ENCODE data around the gene TMPRSS9. TPM values are rescaled to one million over a fixed set of nuclear protein-coding genes. Genes with fewer than 3 reads are reported as not detected.

TMPRSS9 gene
- total RNA-seq, 3 donors from 2014 or later, result 0.17 to 0.41 TPM; not detected in 1

GRCh38 chr19:2358548-2359173 lies 1.4 kb upstream of the TMPRSS9 start:
- TF ChIP-seq CTCF (IDR thresholded peaks at IDR 0.05), result no peak
- Histone ChIP-seq H3K9me3 (no peaks in the 10 kb centered on the region), H3K4me3 (no peak overlapping the region), H3K4me1 (ENCODE audit: low read depth) (peaks cover 3% of the 10 kb centered on the region), H3K36me3 (ENCODE audit: low read depth) (no peaks in the 10 kb centered on the region)
- peak in 2 of 3 donors; percentile 43 to 52 for DNase-seq
- intact Hi-C loops (cut with DNase I, micrococcal nuclease), result no loop called here
- ATAC-seq, result peak; percentile 53

DNA sequence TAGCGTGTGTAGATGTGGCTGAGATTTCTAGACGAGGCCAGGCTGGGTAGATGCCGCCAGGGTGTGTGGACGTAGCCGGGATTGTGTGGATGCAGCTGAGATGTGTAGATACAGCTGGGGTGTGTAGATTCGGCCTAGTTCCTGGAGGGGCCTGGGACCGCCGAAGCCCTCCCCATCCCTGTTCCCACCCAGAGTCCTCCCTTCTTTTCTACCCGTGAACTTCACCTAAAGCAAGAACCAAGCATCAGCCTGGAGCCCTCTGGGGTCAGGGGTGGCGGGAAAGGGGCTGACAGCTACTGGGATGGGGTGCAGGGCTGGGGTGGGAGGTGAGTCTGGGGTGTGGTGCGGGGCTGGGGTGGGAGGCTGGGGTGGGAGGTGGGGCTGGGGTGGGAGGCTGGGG lies 768 bp downstream of the TMPRSS9 start:
- no peak for TF ChIP-seq CTCF (IDR thresholded peaks at IDR 0.05)
- Histone ChIP-seq H3K4me1 (ENCODE audit: low read depth) (peaks cover 3% of the 10 kb centered on the region), H3K9me3 (no peaks in the 10 kb centered on the region), H3K4me3 (no peak overlapping the region), H3K36me3 (ENCODE audit: low read depth) (no peaks in the 10 kb centered on the region)
- DNase-seq, result no peak
- intact Hi-C loops (cut with DNase I, micrococcal nuclease), result no loop called here
- peak; percentile 30 for ATAC-seq

DNA sequence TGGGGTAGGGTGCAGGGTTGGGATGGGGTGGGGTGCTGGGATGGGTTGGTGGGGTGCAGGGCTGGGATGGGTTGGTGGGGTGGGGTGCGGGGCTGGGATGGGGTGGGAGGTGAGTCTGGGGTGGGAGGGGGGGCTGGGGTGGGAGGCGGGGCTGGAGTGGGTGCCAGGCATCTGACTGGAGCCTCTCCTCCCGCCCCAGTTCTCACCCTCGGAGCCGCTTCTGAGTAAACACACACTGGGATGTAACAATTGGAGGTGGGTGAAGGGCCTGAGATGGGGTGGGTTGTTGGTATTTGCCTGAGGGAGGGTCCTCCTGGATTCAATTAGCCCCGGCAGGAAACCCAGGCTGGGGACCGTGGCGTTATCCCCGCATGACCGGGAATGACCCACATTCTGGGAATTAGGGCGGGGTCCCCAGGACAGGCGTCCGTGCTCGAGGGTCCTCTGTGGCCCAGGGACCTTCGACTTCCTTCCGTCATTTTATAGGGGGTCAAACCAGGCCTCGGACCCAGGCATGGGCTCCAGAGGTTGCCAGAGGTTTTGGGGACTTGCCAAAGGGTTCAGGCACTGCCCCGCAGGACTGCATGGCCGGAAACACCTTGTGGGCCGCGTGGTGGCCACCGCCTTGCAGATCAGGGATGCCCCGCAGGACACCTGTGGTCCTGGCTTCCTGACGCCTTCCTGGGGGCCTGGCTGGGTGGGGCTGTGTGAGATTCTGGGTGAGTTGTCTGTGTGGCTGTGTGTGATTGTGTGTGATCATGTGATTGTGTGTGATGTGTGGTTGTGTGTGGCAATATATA lies 1.4 kb downstream of the TMPRSS9 start:
- DNase-seq, result no peak
- Histone ChIP-seq H3K36me3 (ENCODE audit: low read depth) (no peaks in the 10 kb centered on the region), H3K4me1 (ENCODE audit: low read depth) (peaks cover 3% of the 10 kb centered on the region), H3K9me3 (no peaks in the 10 kb centered on the region), H3K4me3 (no peak overlapping the region)
- no peak for ATAC-seq
- intact Hi-C loops (cut with DNase I, micrococcal nuclease), result no loop called here
- TF ChIP-seq CTCF (IDR thresholded peaks at IDR 0.05), result no peak

GRCh38 chr19:2362046-2362969 lies 2.2 kb downstream of the TMPRSS9 start:
- no peak for TF ChIP-seq CTCF (IDR thresholded peaks at IDR 0.05)
- Histone ChIP-seq H3K9me3 (no peaks in the 10 kb centered on the region), H3K4me1 (ENCODE audit: low read depth) (peaks cover 3% of the 10 kb centered on the region), H3K36me3 (ENCODE audit: low read depth) (no peaks in the 10 kb centered on the region), H3K4me3 (no peak overlapping the region)
- no peak for DNase-seq
- intact Hi-C loops (cut with DNase I, micrococcal nuclease), result no loop called here
- no peak for ATAC-seq

GRCh38 chr19:2362970-2363300 lies 2.9 kb downstream of the TMPRSS9 start:
- intact Hi-C loops (cut with DNase I, micrococcal nuclease), result no loop called here
- Histone ChIP-seq H3K9me3 (no peaks in the 10 kb centered on the region), H3K4me3 (no peak overlapping the region), H3K36me3 (ENCODE audit: low read depth) (no peaks in the 10 kb centered on the region), H3K4me1 (ENCODE audit: low read depth) (peaks cover 3% of the 10 kb centered on the region)
- ATAC-seq, result no peak
- TF ChIP-seq CTCF (IDR thresholded peaks at IDR 0.05), result no peak
- no peak for DNase-seq

Measured in mucosa of descending colon (tissue), 3 donors.